ENCODE measurements around the gene SHC3. TPM values are rescaled to one million over a fixed set of nuclear protein-coding genes. Genes with fewer than 3 reads are reported as not detected.

The SHC3 gene
- total RNA-seq, 1 experiment from 2014 or later, result 1.8 TPM

DNA sequence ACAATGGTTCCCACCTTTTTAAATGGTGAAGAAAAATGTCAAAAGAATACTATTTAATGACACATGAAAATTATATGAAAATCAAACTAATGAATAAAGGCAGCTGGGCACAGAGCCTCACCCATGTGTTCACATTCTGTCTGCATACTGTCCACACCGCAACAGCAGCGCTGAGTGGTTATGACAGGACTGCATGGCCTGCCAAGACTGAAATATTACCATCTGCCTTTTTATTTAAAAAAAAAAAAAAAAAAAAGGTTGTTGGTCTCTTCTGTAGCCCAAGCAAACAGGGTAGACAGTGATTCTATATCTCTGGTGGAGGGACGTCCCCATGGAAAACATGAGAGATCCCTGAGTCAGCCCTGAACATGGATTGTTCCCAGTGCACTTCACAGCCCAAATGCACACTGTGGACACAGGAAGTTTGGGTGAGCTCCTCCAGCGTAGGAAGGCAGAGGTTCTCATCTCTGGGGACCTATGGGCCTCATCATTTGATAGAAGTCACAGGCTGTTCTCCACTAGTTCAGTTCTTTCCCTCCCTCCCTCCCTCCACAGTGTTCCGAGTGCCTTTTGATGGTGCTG lies 44.9 kb upstream of the SHC3 start:
- H3K9me3 Mint-ChIP-seq, result no peaks in the 10 kb centered on the region; a peak in 1 of 5 replicates
- Histone ChIP-seq H2BK12ac (ENCODE audit: insufficient read length, low read depth, low read length) (no peak overlapping the region), H3K27me3 (ENCODE audit: insufficient read depth, low read length) (no peaks in the 10 kb centered on the region), H3K14ac (ENCODE audit: insufficient read depth, low read length) (no peak overlapping the region), H3K79me2 (ENCODE audit: insufficient read depth, low read length) (no peaks in the 10 kb centered on the region), H2BK120ac (ENCODE audit: low read depth, low read length, poor library complexity, severe bottlenecking) (no peak overlapping the region), H3K56ac (ENCODE audit: insufficient read length, low read depth, low read length) (no peak overlapping the region), H3K4me1 (ENCODE audit: insufficient read depth, low read length) (no peaks in the 10 kb centered on the region; the same call in 1 of the 2 replicates), H2AFZ (ENCODE audit: low read length) (no peak overlapping the region), H3K27ac (ENCODE audit: insufficient read length, low read depth, low read length) (no peak overlapping the region), H3K23me2 (ENCODE audit: insufficient read length, low read depth, low read length, poor library complexity, severe bottlenecking) (no peaks in the 10 kb centered on the region), H4K5ac (ENCODE audit: insufficient read length, low read depth, low read length) (no peak overlapping the region), H3T11ph (ENCODE audit: low read length) (no peak overlapping the region), H2BK5ac (ENCODE audit: insufficient read length, low read length) (no peak overlapping the region), H3K79me1 (ENCODE audit: insufficient read depth, low read depth, low read length, poor library complexity, severe bottlenecking) (no peaks in the 10 kb centered on the region), H4K91ac (ENCODE audit: insufficient read length, low read depth, low read length) (no peak overlapping the region), H4K8ac (replicated peaks; ENCODE audit: insufficient read length, low read depth, low read length) (no peak overlapping the region), H3K4ac (ENCODE audit: low read depth, low read length) (no peak overlapping the region), H3K18ac (ENCODE audit: insufficient read length, low read depth, low read length) (no peak overlapping the region), H2BK20ac (ENCODE audit: low read depth, low read length, poor library complexity, severe bottlenecking) (no peak overlapping the region), H3K23ac (ENCODE audit: insufficient read length, low read depth, low read length) (no peak overlapping the region), H2BK15ac (ENCODE audit: low read depth, low read length) (no peak overlapping the region), H2AK5ac (ENCODE audit: insufficient read length, low read length) (no peak overlapping the region), H3K9ac (ENCODE audit: extremely low read depth, insufficient read length, low read length) (no peak overlapping the region), H3K9me3 (ENCODE audit: control insufficient read depth, low read depth, low read length) (no peaks in the 10 kb centered on the region), H4K20me1 (ENCODE audit: control insufficient read depth, insufficient read depth, insufficient read length) (no peaks in the 10 kb centered on the region), H3K4me2 (ENCODE audit: insufficient read depth, insufficient read length, low read length) (no peak overlapping the region)
- no peak overlapping the region; a peak in 1 of 5 replicates for H3K4me3 Mint-ChIP-seq
- H3K27ac Mint-ChIP-seq, result no peak overlapping the region
- peaks cover 12 to 13% of the 10 kb centered on the region in 2 experiments for H3K4me1 Mint-ChIP-seq
- no peaks in the 10 kb centered on the region; the same call in 1 of the 2 replicates for H3K27me3 Mint-ChIP-seq (ENCODE audit: low read depth)
- TF ChIP-seq, protein P1, sequence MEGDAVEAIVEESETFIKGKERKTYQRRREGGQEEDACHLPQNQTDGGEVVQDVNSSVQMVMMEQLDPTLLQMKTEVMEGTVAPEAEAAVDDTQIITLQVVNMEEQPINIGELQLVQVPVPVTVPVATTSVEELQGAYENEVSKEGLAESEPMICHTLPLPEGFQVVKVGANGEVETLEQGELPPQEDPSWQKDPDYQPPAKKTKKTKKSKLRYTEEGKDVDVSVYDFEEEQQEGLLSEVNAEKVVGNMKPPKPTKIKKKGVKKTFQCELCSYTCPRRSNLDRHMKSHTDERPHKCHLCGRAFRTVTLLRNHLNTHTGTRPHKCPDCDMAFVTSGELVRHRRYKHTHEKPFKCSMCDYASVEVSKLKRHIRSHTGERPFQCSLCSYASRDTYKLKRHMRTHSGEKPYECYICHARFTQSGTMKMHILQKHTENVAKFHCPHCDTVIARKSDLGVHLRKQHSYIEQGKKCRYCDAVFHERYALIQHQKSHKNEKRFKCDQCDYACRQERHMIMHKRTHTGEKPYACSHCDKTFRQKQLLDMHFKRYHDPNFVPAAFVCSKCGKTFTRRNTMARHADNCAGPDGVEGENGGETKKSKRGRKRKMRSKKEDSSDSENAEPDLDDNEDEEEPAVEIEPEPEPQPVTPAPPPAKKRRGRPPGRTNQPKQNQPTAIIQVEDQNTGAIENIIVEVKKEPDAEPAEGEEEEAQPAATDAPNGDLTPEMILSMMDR (conservative IDR thresholded peaks at IDR 0.05), result no peak
- no peaks in the 10 kb centered on the region for H3K36me3 Mint-ChIP-seq (ENCODE audit: insufficient read depth in 1 of 3, low read depth in 3 of 3)
- DNase-seq, result no peak
- WGBS (ENCODE audit: extremely low coverage, insufficient read length, low lambda C conversion rate), result no CpG with 5 or more reads among the region's 5 CpGs

Data from H9 (cell line).